IMR-90 (cell line): ENCODE measurements around the gene RUNX1. TPM values are rescaled to one million over a fixed set of nuclear protein-coding genes. Genes with fewer than 3 reads are reported as not detected.

Experiments used
- ATAC-seq: fragments of 200-7000 bp; cut with Tn5 transposase; 2 replicates; pipeline ENCODE4 v1.9.1; 2020; ENCODE audit warnings: low read depth, mild to moderate bottlenecking, moderate library complexity
- BruUV-seq: library from RNA; stranded (reverse); fragments of 400-500 nt; replicated peaks from 2 replicates; lab custom pipeline; 2021; lab: Mats Ljungman, UMichigan
- CTCF ChIA-PET: fragments of 300-600 bp; formaldehyde crosslinking; extraction: SDS; loops from one replicate; lab custom pipeline; 2021; ENCODE audit warnings: antibody characterized with exemption; lab: Yijun Ruan, JAX
- POLR2A ChIA-PET: fragments of 300-600 bp; sonication (Branson Sonifier 250); formaldehyde crosslinking; loops from one replicate; lab custom pipeline; 2022; ENCODE audit warnings: antibody characterized with exemption; ENCODE audit not compliant: unreplicated experiment; lab: Charles Lee
- DNase-seq: peaks from one replicate; pipeline ENCODE4 v3.0.0; 2013
- H2AFZ ChIP-seq: replicated peaks from 2 replicates; pipeline ENCODE3; 2013; ENCODE audit warnings: low read length, mild to moderate bottlenecking; ENCODE audit not compliant: poor library complexity
- H2AK5ac ChIP-seq: 2 replicates; pipeline ENCODE4 v1.6.1; 2013; ENCODE audit warnings: low read depth, low read length, inconsistent platforms
- H2AK9ac ChIP-seq: replicated peaks from 2 replicates; pipeline ENCODE3; 2013; ENCODE audit warnings: mild to moderate bottlenecking, low read depth, low read length, moderate library complexity; ENCODE audit not compliant: poor library complexity
- H2BK120ac ChIP-seq: 2 replicates; pipeline ENCODE4 v1.6.1; 2013; ENCODE audit warnings: low read depth, low read length, inconsistent platforms
- H2BK15ac ChIP-seq: 3 replicates; pipeline ENCODE4 v1.6.1; 2013; ENCODE audit warnings: low read depth, low read length, inconsistent platforms
- H2BK20ac ChIP-seq: 2 replicates; pipeline ENCODE4 v1.6.1; 2013; ENCODE audit warnings: low read depth, mild to moderate bottlenecking, inconsistent platforms, low read length, moderate library complexity
- H2BK5ac ChIP-seq: 2 replicates; pipeline ENCODE4 v1.6.1; 2013; ENCODE audit warnings: mild to moderate bottlenecking, low read depth, low read length, inconsistent platforms; ENCODE audit not compliant: poor library complexity, severe bottlenecking
- H3K14ac ChIP-seq: replicated peaks from 2 replicates; pipeline ENCODE4 v1.6.1; 2013; ENCODE audit warnings: low read depth, low read length, inconsistent platforms
- H3K18ac ChIP-seq: 2 replicates; pipeline ENCODE4 v1.6.1; 2013; ENCODE audit warnings: low read depth, low read length, control low read depth
- H3K23ac ChIP-seq: 2 replicates; pipeline ENCODE4 v1.6.1; 2013; ENCODE audit warnings: low read depth, low read length, inconsistent platforms
- H3K27ac ChIP-seq: 2 replicates; pipeline ENCODE4 v1.5.1; 2013; ENCODE audit warnings: mild to moderate bottlenecking, control low read depth, low read length; ENCODE audit not compliant: insufficient read depth
- H3K27me3 ChIP-seq: 2 replicates; pipeline ENCODE4 v1.6.1; 2013; ENCODE audit warnings: low read length; ENCODE audit not compliant: control insufficient read depth, insufficient read depth
- H3K36me3 ChIP-seq: 2 replicates; pipeline ENCODE4 v1.6.1; 2013; ENCODE audit warnings: low read length, mixed read lengths; ENCODE audit not compliant: control insufficient read depth, insufficient read depth
- H3K4ac ChIP-seq: 2 replicates; pipeline ENCODE4 v1.6.1; 2013; ENCODE audit warnings: low read depth, low read length, inconsistent platforms
- H3K4me1 ChIP-seq: 2 replicates; pipeline ENCODE4 v1.6.1; 2013; ENCODE audit warnings: low read length, mixed read lengths; ENCODE audit not compliant: control insufficient read depth, insufficient read depth
- H3K4me2 ChIP-seq: 2 replicates; pipeline ENCODE4 v1.6.1; 2013; ENCODE audit warnings: low read depth, mild to moderate bottlenecking, control low read depth, low read length, moderate library complexity
- H3K4me3 ChIP-seq: 2 replicates; pipeline ENCODE4 v1.5.1; 2013; ENCODE audit warnings: low read depth, mild to moderate bottlenecking, control low read depth, low read length, moderate library complexity; ENCODE audit not compliant: insufficient read depth
- H3K56ac ChIP-seq: 2 replicates; pipeline ENCODE4 v1.6.1; 2013; ENCODE audit warnings: low read length, inconsistent platforms; ENCODE audit not compliant: insufficient read depth; ENCODE audit errors: extremely low read depth
- H3K79me1 ChIP-seq, 2 experiments: 2 replicates each; pipeline ENCODE4 v1.6.1; 2013; ENCODE audit warnings: low read length in 2 of 2, inconsistent platforms in 1 of 2, low read depth in 1 of 2
- H3K9ac ChIP-seq: 2 replicates; pipeline ENCODE4 v1.6.1; 2013; ENCODE audit warnings: low read depth, low read length, control low read depth
- H3K9me1 ChIP-seq: 2 replicates; pipeline ENCODE4 v1.6.1; 2013; ENCODE audit warnings: low read length, inconsistent platforms; ENCODE audit not compliant: insufficient read depth
- H3K9me3 ChIP-seq: 2 replicates; pipeline ENCODE4 v1.6.1; 2013; ENCODE audit warnings: low read length; ENCODE audit not compliant: control insufficient read depth, insufficient read depth
- H4K20me1 ChIP-seq: 2 replicates; pipeline ENCODE4 v1.6.1; 2013; ENCODE audit warnings: low read length, inconsistent platforms; ENCODE audit not compliant: insufficient read depth
- H4K5ac ChIP-seq: 2 replicates; pipeline ENCODE4 v1.6.1; 2013; ENCODE audit warnings: mild to moderate bottlenecking, low read depth, low read length, control low read depth
- H4K8ac ChIP-seq, 2 experiments: 2 replicates each; pipeline ENCODE4 v1.6.1; 2013; ENCODE audit warnings: low read depth in 2 of 2, low read length in 2 of 2, control low read depth in 1 of 2, inconsistent platforms in 1 of 2
- H4K91ac ChIP-seq: 2 replicates; pipeline ENCODE4 v1.6.1; 2013; ENCODE audit warnings: low read depth, low read length, inconsistent platforms; ENCODE audit not compliant: insufficient read depth
- MAFK ChIP-seq: IDR thresholded peaks from 2 replicates; pipeline ENCODE4 v1.6.1; 2012; ENCODE audit warnings: low read depth, low read length, improper control_type of control experiment
- MXI1 ChIP-seq: IDR thresholded peaks from 2 replicates; pipeline ENCODE4 v1.6.1; 2012; ENCODE audit warnings: low read depth, mild to moderate bottlenecking, low read length, moderate library complexity, borderline replicate concordance
- WGBS, 2 experiments: methylation state at CpG; one replicate each; pipeline versions ENCODE4 v1.1.5 to v1.1.7; 2013; ENCODE audit warnings: missing lambda C conversion rate in 2 of 2; ENCODE audit not compliant: insufficient read length in 1 of 2; ENCODE audit errors: extremely low coverage in 2 of 2; 5-methylcytosine and 5-hydroxymethylcytosine counted together
- dilution Hi-C: fragments of 300-500 bp; cut with HindIII; formaldehyde crosslinking; loops from one replicate; pipeline ENCODE4 v1.14.3; 2018; ENCODE audit warnings: low sequenced_read_pairs; ENCODE audit not compliant: unreplicated experiment
- in situ Hi-C: fragments of 300-500 bp; cut with MboI; formaldehyde crosslinking; loops from 3 replicates; pipeline ENCODE4 v1.14.3; 2019; ENCODE audit warnings: low sequenced_read_pairs, inconsistent platforms, mixed read lengths
- intact Hi-C: fragments of 100-400 bp; cut with micrococcal nuclease; formaldehyde crosslinking; loops from 2 replicates; pipeline ENCODE4 v1.10.0; 2022
- polyA plus RNA-seq, 3 experiments: library from polyadenylated mRNA; depleted of rRNA; stranded (reverse); fragments of >200 nt; gene quantifications; 2 replicates each; pipeline ENCODE4 v1.2.3, GENCODE V29; 2012; ENCODE audit warnings: low replicate concordance in 1 of 3
- total RNA-seq: library from RNA; depleted of rRNA; stranded (reverse); fragments of >200 nt; gene quantifications from 2 replicates; pipeline ENCODE4 v1.2.3, GENCODE V29; 2012

Gene RUNX1
- total and polyA plus RNA-seq, 2 of the 4 experiments (the other 2 are of a cell fraction) = 34.5 to 56.5 TPM

- Histone ChIP-seq H4K8ac (no peak overlapping the region), H3K4me1 (no peaks in the 10 kb centered on the region), H3K18ac (no peak overlapping the region), H3K9me3 (peaks cover 2% of the 10 kb centered on the region; the same call in 1 of the 2 replicates), H3K9me1 (no peaks in the 10 kb centered on the region), H4K20me1 (no peaks in the 10 kb centered on the region), H3K4me3 (no peak overlapping the region), H2BK120ac (no peak overlapping the region), H3K27ac (no peak overlapping the region), H2AK9ac (no peak overlapping the region), H3K79me1 (no peaks in the 10 kb centered on the region), H3K4ac (no peak overlapping the region), H2BK15ac (no peak overlapping the region), H2AFZ (no peak overlapping the region), H2BK5ac (no peak overlapping the region), H3K23ac (no peak overlapping the region), H3K14ac (no peak overlapping the region), H2AK5ac (no peak overlapping the region), H4K91ac (no peak overlapping the region), H3K36me3 (no peaks in the 10 kb centered on the region), H4K5ac (no peak overlapping the region), H3K4me2 (no peak overlapping the region), H3K9ac (no peak overlapping the region), H3K56ac (no peak overlapping the region), H2BK20ac (no peak overlapping the region), H3K27me3 (no peaks in the 10 kb centered on the region)
- ChIA-PET CTCF (interaction anchor here (1.0 kb wide), 3 partner anchors 16 to 91 kb away, joined by 3 to 4 read pairs (median 3); no protein-coding TSS in a partner anchor), POLR2A (no interaction called here)
- TF ChIP-seq MXI1 (no peak), MAFK (peak; percentile 46; the same call in 1 of the 2 replicates)
- no CpG with 5 or more reads among the region's 2 CpGs for WGBS, 2 experiments
- BruUV-seq = no TSS peak
- in situ Hi-C loops (no loop called here), dilution Hi-C loops (no loop called here), intact Hi-C loops (no loop called here)
- ATAC-seq (no peak), DNase-seq (no peak)
These were observed 287.3 kb downstream of the RUNX1 start for GRCh38 chr21:34761758-34762330.
